Measurements from ENCODE around the gene ACSL3. TPM values are rescaled to one million over a fixed set of nuclear protein-coding genes. Genes with fewer than 3 reads are reported as not detected.
"Not testable (repeated sequence)": the region's sequence is repeated elsewhere in the genome, so short reads cannot be mapped to it uniquely, and the experiment has no call there.

ACSL3 gene
- total RNA-seq, 1 experiment from 2014 or later, result 181 TPM

- DNase-seq, result no peak
- POLR2A ChIA-PET, result no interaction called here
- Histone ChIP-seq H3K9me3 (0 out of 2 replicates have a peak, but pooled peaks cover 5% of the 10 kb centered on the region), H3K4me3 (ENCODE audit: low read depth, low read length) (no peak overlapping the region), H3K27me3 (replicated peaks; ENCODE audit: control insufficient read depth, insufficient read depth, low read length) (no peaks in the 10 kb centered on the region), H3K4me1 (no peaks in the 10 kb centered on the region), H3K36me3 (ENCODE audit: control insufficient read depth, insufficient read depth, low read length) (no peaks in the 10 kb centered on the region)
- no peak overlapping the region for H3K4me3 Mint-ChIP-seq (ENCODE audit: unreplicated experiment)
- TF ChIP-seq, protein P1, sequence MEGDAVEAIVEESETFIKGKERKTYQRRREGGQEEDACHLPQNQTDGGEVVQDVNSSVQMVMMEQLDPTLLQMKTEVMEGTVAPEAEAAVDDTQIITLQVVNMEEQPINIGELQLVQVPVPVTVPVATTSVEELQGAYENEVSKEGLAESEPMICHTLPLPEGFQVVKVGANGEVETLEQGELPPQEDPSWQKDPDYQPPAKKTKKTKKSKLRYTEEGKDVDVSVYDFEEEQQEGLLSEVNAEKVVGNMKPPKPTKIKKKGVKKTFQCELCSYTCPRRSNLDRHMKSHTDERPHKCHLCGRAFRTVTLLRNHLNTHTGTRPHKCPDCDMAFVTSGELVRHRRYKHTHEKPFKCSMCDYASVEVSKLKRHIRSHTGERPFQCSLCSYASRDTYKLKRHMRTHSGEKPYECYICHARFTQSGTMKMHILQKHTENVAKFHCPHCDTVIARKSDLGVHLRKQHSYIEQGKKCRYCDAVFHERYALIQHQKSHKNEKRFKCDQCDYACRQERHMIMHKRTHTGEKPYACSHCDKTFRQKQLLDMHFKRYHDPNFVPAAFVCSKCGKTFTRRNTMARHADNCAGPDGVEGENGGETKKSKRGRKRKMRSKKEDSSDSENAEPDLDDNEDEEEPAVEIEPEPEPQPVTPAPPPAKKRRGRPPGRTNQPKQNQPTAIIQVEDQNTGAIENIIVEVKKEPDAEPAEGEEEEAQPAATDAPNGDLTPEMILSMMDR (IDR thresholded peaks at IDR 0.05; ENCODE audit: insufficient read depth in 1 of 2, low read depth in 1 of 2, low read length in 1 of 2, severe bottlenecking in 1 of 2, unreplicated experiment in 1 of 2), result no peak
- peaks cover 26% of the 10 kb centered on the region for H3K9me3 Mint-ChIP-seq (ENCODE audit: unreplicated experiment)
- CTCF ChIA-PET, result interaction anchor here (1.2 kb wide), 1 partner anchor 11 kb away, joined by 5 read pairs; no protein-coding TSS in a partner anchor
- no peaks in the 10 kb centered on the region for H3K36me3 Mint-ChIP-seq (ENCODE audit: insufficient read depth, unreplicated experiment)
- no TSS peak for BruUV-seq (replicated peaks)
- H3K4me1 Mint-ChIP-seq (ENCODE audit: low read depth, unreplicated experiment), result peaks cover 7% of the 10 kb centered on the region
- H3K27me3 Mint-ChIP-seq (ENCODE audit: insufficient read depth, unreplicated experiment), result peaks cover 2% of the 10 kb centered on the region
- intact Hi-C loops (cut with micrococcal nuclease; ENCODE audit: unreplicated experiment), result loop anchor here (1.0 to 2.0 kb wide), 2 partner anchors 76 to 118 kb away; no protein-coding TSS in a partner anchor
- H3K27ac Mint-ChIP-seq (ENCODE audit: unreplicated experiment), result peak overlapping the region; percentile 74
These were observed 122.1 kb downstream of the ACSL3 start for GRCh38 chr2:222982909-222983265.

GRCh38 chr2:222984908-222985307 lies 124.1 kb downstream of the ACSL3 start:
- H3K27me3 ChIP-seq (replicated peaks; ENCODE audit: control insufficient read depth, insufficient read depth, low read length), result no peaks in the 10 kb centered on the region
- H3K4me1 Mint-ChIP-seq (ENCODE audit: low read depth, unreplicated experiment), result peaks cover 7% of the 10 kb centered on the region
- H3K36me3 ChIP-seq (ENCODE audit: control insufficient read depth, insufficient read depth, low read length), result no peaks in the 10 kb centered on the region
- no peaks in the 10 kb centered on the region for H3K4me1 ChIP-seq
- no TSS peak for BruUV-seq (replicated peaks)
- DNase-seq, result no peak
- H3K27ac Mint-ChIP-seq (ENCODE audit: unreplicated experiment), result no peak overlapping the region
- no peaks in the 10 kb centered on the region for H3K36me3 Mint-ChIP-seq (ENCODE audit: insufficient read depth, unreplicated experiment)
- peaks cover 2% of the 10 kb centered on the region for H3K27me3 Mint-ChIP-seq (ENCODE audit: insufficient read depth, unreplicated experiment)
- ChIA-PET POLR2A (no interaction called here), CTCF (no interaction called here)
- H3K4me3 ChIP-seq (ENCODE audit: low read depth, low read length), result no peak overlapping the region
- intact Hi-C loops (cut with micrococcal nuclease; ENCODE audit: unreplicated experiment), result no loop called here
- peaks cover 34% of the 10 kb centered on the region for H3K9me3 Mint-ChIP-seq (ENCODE audit: unreplicated experiment)
- no peak overlapping the region for H3K4me3 Mint-ChIP-seq (ENCODE audit: unreplicated experiment)
- 0 out of 2 replicates have a peak, but pooled peaks cover 5% of the 10 kb centered on the region for H3K9me3 ChIP-seq
- TF ChIP-seq, protein P1 (IDR thresholded peaks at IDR 0.05; ENCODE audit: insufficient read depth in 1 of 2, low read depth in 1 of 2, low read length in 1 of 2, severe bottlenecking in 1 of 2, unreplicated experiment in 1 of 2), result no peak

DNA sequence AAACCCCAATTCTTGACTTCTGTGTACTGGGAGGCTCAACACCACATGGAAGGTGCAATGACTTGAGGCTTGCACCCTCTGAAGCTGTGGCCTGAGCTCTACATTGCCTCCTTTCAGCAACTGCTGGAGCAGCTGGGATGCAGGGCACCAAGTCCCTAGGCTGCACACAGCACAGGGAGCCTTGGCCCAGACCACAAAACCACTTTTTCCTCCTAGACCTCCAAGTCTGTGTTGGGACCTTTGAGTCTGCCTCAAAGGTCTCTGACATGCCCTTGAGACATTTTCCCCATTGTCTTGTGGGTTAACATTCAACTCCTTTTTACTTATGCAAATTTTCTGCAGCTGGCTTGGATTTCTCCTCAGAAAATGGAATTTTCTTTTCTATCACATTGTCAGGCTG lies 128.6 kb downstream of the ACSL3 start:
- H3K36me3 ChIP-seq (ENCODE audit: control insufficient read depth, insufficient read depth, low read length), result no peaks in the 10 kb centered on the region
- H3K9me3 ChIP-seq, result 0 out of 2 replicates have a peak, but pooled peaks cover 5% of the 10 kb centered on the region
- Mint-ChIP-seq H3K4me1 (ENCODE audit: low read depth, unreplicated experiment) (no peaks in the 10 kb centered on the region), H3K4me3 (ENCODE audit: unreplicated experiment) (no peak overlapping the region), H3K9me3 (ENCODE audit: unreplicated experiment) (peaks cover 28% of the 10 kb centered on the region), H3K36me3 (ENCODE audit: insufficient read depth, unreplicated experiment) (no peaks in the 10 kb centered on the region), H3K27me3 (ENCODE audit: insufficient read depth, unreplicated experiment) (peaks cover 4% of the 10 kb centered on the region), H3K27ac (ENCODE audit: unreplicated experiment) (no peak overlapping the region)
- H3K27me3 ChIP-seq (replicated peaks; ENCODE audit: control insufficient read depth, insufficient read depth, low read length), result no peaks in the 10 kb centered on the region
- intact Hi-C loops (cut with micrococcal nuclease; ENCODE audit: unreplicated experiment), result no loop called here
- POLR2A ChIA-PET, result no interaction called here
- TF ChIP-seq, protein P1 (IDR thresholded peaks at IDR 0.05; ENCODE audit: insufficient read depth in 1 of 2, low read depth in 1 of 2, low read length in 1 of 2, severe bottlenecking in 1 of 2, unreplicated experiment in 1 of 2), result no peak
- no peaks in the 10 kb centered on the region for H3K4me1 ChIP-seq
- CTCF ChIA-PET, result no interaction called here
- no peak for DNase-seq
- BruUV-seq (replicated peaks), result no TSS peak
- H3K4me3 ChIP-seq (ENCODE audit: low read depth, low read length), result no peak overlapping the region

- CTCF ChIA-PET; POLR2A ChIA-PET; H3K27me3 Mint-ChIP-seq (ENCODE audit: insufficient read depth, unreplicated experiment): not testable (repeated sequence)
These were observed 129.4 kb downstream of the ACSL3 start for GRCh38 chr2:222990206-222990605.

More at GRCh38 chr2:222990206-222990605, 129.4 kb downstream of the ACSL3 start:
- intact Hi-C loops (cut with micrococcal nuclease; ENCODE audit: unreplicated experiment); H3K4me1 Mint-ChIP-seq (ENCODE audit: low read depth, unreplicated experiment); BruUV-seq (replicated peaks); H3K36me3 ChIP-seq (ENCODE audit: control insufficient read depth, insufficient read depth, low read length); H3K36me3 Mint-ChIP-seq (ENCODE audit: insufficient read depth, unreplicated experiment); H3K4me3 ChIP-seq (ENCODE audit: low read depth, low read length); H3K4me3 Mint-ChIP-seq (ENCODE audit: unreplicated experiment); H3K9me3 ChIP-seq; H3K4me1 ChIP-seq; H3K27me3 ChIP-seq (replicated peaks; ENCODE audit: control insufficient read depth, insufficient read depth, low read length); H3K27ac Mint-ChIP-seq (ENCODE audit: unreplicated experiment); DNase-seq: not testable (repeated sequence)
- H3K9me3 Mint-ChIP-seq (ENCODE audit: unreplicated experiment), result peaks cover 28% of the 10 kb centered on the region

All from Caco-2 (cell line).